GM13977 (cell line): ENCODE results near the gene HELT.
"Not testable (repeated sequence)": the region's sequence is repeated elsewhere in the genome, so short reads cannot be mapped to it uniquely, and the experiment has no call there.

Experiments
- DNase-seq: peaks from one replicate; pipeline ENCODE4 v3.0.0; 2012; ENCODE audit warnings: low spot score
- CTCF ChIP-seq: IDR thresholded peaks from 2 replicates; pipeline ENCODE4 v1.5.1; 2012; ENCODE audit warnings: mild to moderate bottlenecking, control low read depth; ENCODE audit not compliant: insufficient read depth; ENCODE audit errors: extremely low read depth, missing control alignments
- in situ Hi-C: fragments of 300-500 bp; cut with MboI; formaldehyde crosslinking; loops from one replicate; pipeline ENCODE4 v1.12.0; 2022; ENCODE audit warnings: low sequenced_read_pairs, low pct_unique_long_range_greater_than_20kb, mixed read lengths, inconsistent platforms; ENCODE audit not compliant: unreplicated experiment

The HELT gene

GRCh38 chr4:184991860-184992259 lies 26.4 kb upstream of the HELT start:
- DNase-seq = no peak
- no peak for TF ChIP-seq CTCF
- in situ Hi-C loops = no loop called here

GRCh38 chr4:184992422-184992821 lies 25.9 kb upstream of the HELT start:
- no peak for TF ChIP-seq CTCF
- no peak for DNase-seq
- in situ Hi-C loops = no loop called here

- no peak for TF ChIP-seq CTCF
- DNase-seq = no peak
- in situ Hi-C loops = no loop called here
Observed at GRCh38 chr4:184993247-184993646, 25.0 kb upstream of the HELT start.

GRCh38 chr4:184994010-184994622 lies 24.2 kb upstream of the HELT start:
- no peak for DNase-seq
- no peak for TF ChIP-seq CTCF
- in situ Hi-C loops = no loop called here

- no peak for TF ChIP-seq CTCF
- in situ Hi-C loops = no loop called here
- DNase-seq = no peak
Observed at GRCh38 chr4:184994623-184995010, 23.7 kb upstream of the HELT start.

GRCh38 chr4:184997656-184998055 lies 20.6 kb upstream of the HELT start:
- DNase-seq, in situ Hi-C loops: not testable (repeated sequence)

GRCh38 chr4:185002784-185003183 lies 15.5 kb upstream of the HELT start:
- DNase-seq = no peak
- no peak for TF ChIP-seq CTCF
- in situ Hi-C loops = no loop called here
